Panc1 (cell line): ENCODE measurements around the gene CARD16. TPM values are rescaled to one million over a fixed set of nuclear protein-coding genes. Genes with fewer than 3 reads are reported as not detected.

Experiments
- ATAC-seq: fragments of 200-7000 bp; cut with Tn5 transposase; 2 replicates; pipeline ENCODE4 v1.9.1; 2020; ENCODE audit warnings: mild to moderate bottlenecking, moderate library complexity
- BruUV-seq: library from RNA; stranded (reverse); fragments of 400-500 nt; replicated peaks from 2 replicates; lab custom pipeline; 2021; lab: Mats Ljungman, UMichigan
- CTCF ChIA-PET: fragments of 300-600 bp; sonication (Branson Sonifier 250); formaldehyde crosslinking; loops from one replicate; lab custom pipeline; 2022; ENCODE audit warnings: antibody characterized with exemption; lab: Charles Lee
- POLR2A ChIA-PET: fragments of 300-600 bp; sonication (Branson Sonifier 250); formaldehyde crosslinking; loops from one replicate; lab custom pipeline; 2022; ENCODE audit warnings: antibody characterized with exemption; lab: Charles Lee
- DNase-seq: peaks from one replicate; pipeline ENCODE4 v3.0.0-alpha.2; 2010; ENCODE audit warnings: low read depth, low spot score
- H3K27ac ChIP-seq: 2 replicates; pipeline ENCODE4 v1.5.1; 2011; ENCODE audit warnings: mild to moderate bottlenecking, low read length, inconsistent platforms
- H3K27me3 ChIP-seq: fragments of 200-500 bp; sonication (Bioruptor generic); 2 replicates; pipeline ENCODE4 v1.6.0; 2014; ENCODE audit warnings: low read length, inconsistent platforms; ENCODE audit not compliant: control insufficient read depth, insufficient read depth
- H3K36me3 ChIP-seq: fragments of 200-500 bp; sonication (Bioruptor generic); 2 replicates; pipeline ENCODE4 v1.5.1; 2014; ENCODE audit warnings: inconsistent platforms, mild to moderate bottlenecking, low read length, moderate library complexity; ENCODE audit not compliant: control insufficient read depth, insufficient read depth
- H3K4me1 ChIP-seq: 2 replicates; pipeline ENCODE4 v1.5.1; 2011; ENCODE audit warnings: inconsistent platforms, mild to moderate bottlenecking, low read length, moderate library complexity; ENCODE audit not compliant: control insufficient read depth, insufficient read depth
- H3K4me3 ChIP-seq, 2 experiments: 2 replicates each; pipeline ENCODE4 v1.5.1; 2011 to 2012; ENCODE audit warnings: low read depth in 2 of 2, low read length in 2 of 2, mild to moderate bottlenecking in 2 of 2, inconsistent platforms in 1 of 2, moderate library complexity in 1 of 2
- H3K9me3 ChIP-seq: fragments of 200-500 bp; sonication (Bioruptor generic); 2 replicates; pipeline ENCODE4 v1.5.1; 2014; ENCODE audit warnings: low read depth, mild to moderate bottlenecking, inconsistent platforms, low read length, moderate library complexity; ENCODE audit not compliant: control insufficient read depth, insufficient read depth
- POLR2AphosphoS5 ChIP-seq: IDR thresholded peaks from 2 replicates; pipeline ENCODE4 v1.6.1; 2012; ENCODE audit warnings: mild to moderate bottlenecking, low read depth, low read length, moderate library complexity
- SIN3A ChIP-seq: IDR thresholded peaks from 2 replicates; pipeline ENCODE4 v1.6.1; 2012; ENCODE audit warnings: low read depth, mild to moderate bottlenecking, low read length, moderate library complexity, borderline replicate concordance; ENCODE audit not compliant: insufficient read depth
- TCF7L2 ChIP-seq: IDR thresholded peaks from 2 replicates; pipeline ENCODE4 v1.6.1; 2011; ENCODE audit warnings: mild to moderate bottlenecking, low read depth, low read length, inconsistent platforms
- in situ Hi-C: cut with HindIII; loops from 2 replicates; pipeline ENCODE4 v1.10.0; 2016; ENCODE audit warnings: low sequenced_read_pairs, low pct_unique_long_range_greater_than_20kb
- intact Hi-C: fragments of 100-400 bp; cut with micrococcal nuclease; formaldehyde crosslinking; loops from one replicate; pipeline ENCODE4 v1.10.0; 2022; ENCODE audit not compliant: unreplicated experiment
- total RNA-seq: library from RNA; stranded (reverse); gene quantifications from one replicate; pipeline ENCODE4 v1.2.1, GENCODE V29; 2021; ENCODE audit not compliant: unreplicated experiment
- TF ChIP-seq, protein P1 (sequence below), 2 experiments: IDR thresholded peaks; 2 replicates each; pipeline ENCODE4 v1.6.1; 2011 to 2012; ENCODE audit warnings: low read depth in 2 of 2, control low read depth in 1 of 2, low read length in 1 of 2, mild to moderate bottlenecking in 1 of 2, moderate library complexity in 1 of 2; ENCODE audit not compliant: insufficient read depth in 1 of 2
- TF ChIP-seq, protein P2 (sequence below): fragments of 450-650 bp; IDR thresholded peaks from 2 replicates; pipeline ENCODE4 v1.5.1; 2017; ENCODE audit warnings: mild to moderate bottlenecking

Gene CARD16
- total RNA-seq, 1 experiment from 2014 or later = not detected

DNA sequence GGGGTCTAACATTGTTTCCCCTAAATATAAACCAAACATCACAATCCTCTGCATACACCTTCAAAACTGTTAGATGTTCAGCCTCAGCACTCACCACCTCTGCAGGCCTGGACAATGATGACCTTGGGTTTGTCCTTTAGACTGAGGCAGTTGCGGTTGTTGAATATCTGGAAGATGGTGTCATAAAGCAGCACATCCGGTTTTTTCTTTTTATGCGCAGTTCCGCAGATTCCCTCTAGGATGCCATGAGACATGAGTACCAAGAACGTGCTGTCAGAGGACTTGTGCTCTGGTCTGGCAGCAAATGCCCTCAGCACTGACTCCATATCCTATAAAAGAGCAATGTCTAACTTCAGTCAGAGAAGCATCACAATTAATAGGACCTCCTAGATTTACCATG lies 45.0 kb downstream of the CARD16 start:
- ATAC-seq (peak; percentile 62; the same call in 1 of the 2 replicates), DNase-seq (no peak)
- intact Hi-C loops (no loop called here), in situ Hi-C loops (no loop called here)
- TF ChIP-seq, protein P1, sequence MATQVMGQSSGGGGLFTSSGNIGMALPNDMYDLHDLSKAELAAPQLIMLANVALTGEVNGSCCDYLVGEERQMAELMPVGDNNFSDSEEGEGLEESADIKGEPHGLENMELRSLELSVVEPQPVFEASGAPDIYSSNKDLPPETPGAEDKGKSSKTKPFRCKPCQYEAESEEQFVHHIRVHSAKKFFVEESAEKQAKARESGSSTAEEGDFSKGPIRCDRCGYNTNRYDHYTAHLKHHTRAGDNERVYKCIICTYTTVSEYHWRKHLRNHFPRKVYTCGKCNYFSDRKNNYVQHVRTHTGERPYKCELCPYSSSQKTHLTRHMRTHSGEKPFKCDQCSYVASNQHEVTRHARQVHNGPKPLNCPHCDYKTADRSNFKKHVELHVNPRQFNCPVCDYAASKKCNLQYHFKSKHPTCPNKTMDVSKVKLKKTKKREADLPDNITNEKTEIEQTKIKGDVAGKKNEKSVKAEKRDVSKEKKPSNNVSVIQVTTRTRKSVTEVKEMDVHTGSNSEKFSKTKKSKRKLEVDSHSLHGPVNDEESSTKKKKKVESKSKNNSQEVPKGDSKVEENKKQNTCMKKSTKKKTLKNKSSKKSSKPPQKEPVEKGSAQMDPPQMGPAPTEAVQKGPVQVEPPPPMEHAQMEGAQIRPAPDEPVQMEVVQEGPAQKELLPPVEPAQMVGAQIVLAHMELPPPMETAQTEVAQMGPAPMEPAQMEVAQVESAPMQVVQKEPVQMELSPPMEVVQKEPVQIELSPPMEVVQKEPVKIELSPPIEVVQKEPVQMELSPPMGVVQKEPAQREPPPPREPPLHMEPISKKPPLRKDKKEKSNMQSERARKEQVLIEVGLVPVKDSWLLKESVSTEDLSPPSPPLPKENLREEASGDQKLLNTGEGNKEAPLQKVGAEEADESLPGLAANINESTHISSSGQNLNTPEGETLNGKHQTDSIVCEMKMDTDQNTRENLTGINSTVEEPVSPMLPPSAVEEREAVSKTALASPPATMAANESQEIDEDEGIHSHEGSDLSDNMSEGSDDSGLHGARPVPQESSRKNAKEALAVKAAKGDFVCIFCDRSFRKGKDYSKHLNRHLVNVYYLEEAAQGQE (IDR thresholded peaks at IDR 0.05; ENCODE audit: insufficient read depth in 1 of 2, low read depth in 2 of 2, low read length in 1 of 2) = no peak
- TF ChIP-seq TCF7L2 (no peak), POLR2AphosphoS5 (no peak), SIN3A (no peak)
- TF ChIP-seq, protein P2, sequence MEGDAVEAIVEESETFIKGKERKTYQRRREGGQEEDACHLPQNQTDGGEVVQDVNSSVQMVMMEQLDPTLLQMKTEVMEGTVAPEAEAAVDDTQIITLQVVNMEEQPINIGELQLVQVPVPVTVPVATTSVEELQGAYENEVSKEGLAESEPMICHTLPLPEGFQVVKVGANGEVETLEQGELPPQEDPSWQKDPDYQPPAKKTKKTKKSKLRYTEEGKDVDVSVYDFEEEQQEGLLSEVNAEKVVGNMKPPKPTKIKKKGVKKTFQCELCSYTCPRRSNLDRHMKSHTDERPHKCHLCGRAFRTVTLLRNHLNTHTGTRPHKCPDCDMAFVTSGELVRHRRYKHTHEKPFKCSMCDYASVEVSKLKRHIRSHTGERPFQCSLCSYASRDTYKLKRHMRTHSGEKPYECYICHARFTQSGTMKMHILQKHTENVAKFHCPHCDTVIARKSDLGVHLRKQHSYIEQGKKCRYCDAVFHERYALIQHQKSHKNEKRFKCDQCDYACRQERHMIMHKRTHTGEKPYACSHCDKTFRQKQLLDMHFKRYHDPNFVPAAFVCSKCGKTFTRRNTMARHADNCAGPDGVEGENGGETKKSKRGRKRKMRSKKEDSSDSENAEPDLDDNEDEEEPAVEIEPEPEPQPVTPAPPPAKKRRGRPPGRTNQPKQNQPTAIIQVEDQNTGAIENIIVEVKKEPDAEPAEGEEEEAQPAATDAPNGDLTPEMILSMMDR = no peak
- CTCF ChIA-PET = interaction anchor here (0.6 kb wide), 1 partner anchor 362 kb away, joined by 3 read pairs; no protein-coding TSS in a partner anchor
- Histone ChIP-seq H3K36me3 (no peaks in the 10 kb centered on the region), H3K27me3 (no peaks in the 10 kb centered on the region; the same call in 1 of the 2 replicates), H3K4me3 (no peak overlapping the region), H3K27ac (no peak overlapping the region), H3K9me3 (no peaks in the 10 kb centered on the region), H3K4me1 (no peaks in the 10 kb centered on the region)
- POLR2A ChIA-PET = interaction anchor here (0.7 kb wide), 1 partner anchor 17 kb away, joined by 3 read pairs; no protein-coding TSS in a partner anchor
- BruUV-seq = no TSS peak

DNA sequence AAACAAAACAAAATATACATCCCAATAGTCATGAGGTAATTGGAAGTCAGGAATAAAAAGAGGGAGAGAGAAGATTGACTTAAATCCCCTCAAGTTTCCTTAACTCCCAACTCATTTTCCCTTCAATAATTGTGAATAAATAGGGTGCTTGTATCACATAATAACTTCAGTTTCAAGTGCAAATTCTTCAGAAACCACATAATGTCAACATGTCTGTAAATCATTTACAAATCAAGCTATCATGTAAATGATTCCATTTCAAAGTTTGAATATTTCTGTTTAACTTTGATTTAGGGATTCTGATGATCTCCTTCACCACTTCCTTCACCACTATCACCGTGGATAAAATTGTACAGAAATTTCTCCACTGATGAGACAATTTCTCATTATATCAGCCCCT lies 45.4 kb downstream of the CARD16 start:
- DNase-seq (no peak), ATAC-seq (no peak)
- intact Hi-C loops = no loop called here
- in situ Hi-C loops = no loop called here
- Histone ChIP-seq H3K27ac (no peak overlapping the region), H3K27me3 (no peaks in the 10 kb centered on the region; the same call in 1 of the 2 replicates), H3K36me3 (no peaks in the 10 kb centered on the region), H3K4me1 (no peaks in the 10 kb centered on the region), H3K4me3 (no peak overlapping the region), H3K9me3 (no peaks in the 10 kb centered on the region)
- ChIA-PET CTCF (no interaction called here), POLR2A (no interaction called here)
- no TSS peak for BruUV-seq
- no peak for TF ChIP-seq TCF7L2

DNA sequence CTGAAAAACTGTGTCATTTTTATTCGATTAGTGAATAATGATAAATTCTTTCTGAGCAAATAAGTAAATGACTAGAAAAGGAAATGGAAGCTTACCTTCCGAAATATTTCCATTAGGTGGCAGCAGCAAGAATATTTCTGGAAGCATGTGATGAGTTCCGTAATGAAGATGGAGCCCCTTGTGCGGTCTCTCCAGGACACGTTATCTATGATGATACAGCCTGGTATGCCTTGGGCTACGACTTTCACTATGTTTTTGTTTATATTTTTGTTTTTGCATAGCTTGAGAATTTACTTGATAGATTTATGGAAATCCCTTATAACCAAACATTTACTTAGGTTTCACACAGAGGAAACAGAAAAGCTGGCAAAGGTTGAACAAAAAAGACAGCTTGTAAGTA lies 47.8 kb downstream of the CARD16 start:
- intact Hi-C loops = no loop called here

More for the DNA sequence above, 47.8 kb downstream of the CARD16 start:
- POLR2A ChIA-PET = no interaction called here
- H3K36me3 ChIP-seq = no peaks in the 10 kb centered on the region
- no peak for ATAC-seq
- H3K27ac ChIP-seq = no peak overlapping the region
- in situ Hi-C loops = no loop called here
- no peaks in the 10 kb centered on the region; the same call in 1 of the 2 replicates for H3K27me3 ChIP-seq
- no peaks in the 10 kb centered on the region for H3K4me1 ChIP-seq
- no peak overlapping the region for H3K4me3 ChIP-seq
- no TSS peak for BruUV-seq
- TF ChIP-seq, protein P2 = peak; percentile 42; the same call in 1 of the 2 replicates
- no peak for TF ChIP-seq TCF7L2
- no peaks in the 10 kb centered on the region for H3K9me3 ChIP-seq
- CTCF ChIA-PET = no interaction called here
- DNase-seq = peak; percentile 32
